RPMI8226 (cell line): Measurements from ENCODE around the gene TRMT44.

Experiments used
- DNase-seq: peaks from one replicate; pipeline ENCODE4 v3.0.0-alpha.2; 2015

TRMT44 gene

DNA sequence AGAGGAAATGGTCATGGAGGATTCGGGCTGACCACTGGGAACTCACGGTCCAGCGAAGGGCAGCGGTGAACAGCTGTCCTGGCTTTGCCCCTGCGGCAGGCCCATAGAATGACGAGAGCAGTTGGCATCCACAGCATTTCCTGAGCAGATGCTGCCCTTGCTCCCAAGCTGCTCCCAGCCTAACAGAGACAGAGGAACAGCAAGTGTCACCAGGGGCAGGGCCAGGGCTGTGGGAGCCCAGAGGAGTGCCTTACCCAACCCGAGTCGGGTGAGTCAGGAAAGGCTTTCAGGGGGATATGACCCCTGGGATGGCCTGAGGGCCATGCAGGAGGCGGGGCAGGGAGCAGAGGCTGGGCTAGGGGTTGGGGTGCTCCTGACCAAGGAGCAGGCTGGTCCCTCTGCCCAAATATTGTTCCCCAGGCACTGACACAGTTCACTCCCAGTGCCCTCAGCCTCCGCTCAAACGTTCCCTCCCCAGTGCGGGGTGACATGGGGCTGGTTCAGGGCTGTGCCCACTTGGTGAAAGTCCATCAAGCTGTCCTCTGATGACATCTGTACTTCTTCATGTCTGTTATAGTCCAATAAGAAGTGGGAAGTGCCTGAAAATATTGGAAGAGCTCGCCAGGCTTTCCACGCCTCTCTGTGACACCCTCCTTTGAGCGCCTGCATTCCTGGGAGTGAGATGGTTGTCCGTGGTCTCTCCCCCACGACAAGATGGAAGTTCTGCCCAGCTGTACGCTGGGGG lies 74.9 kb downstream of the TRMT44 start:
- DNase-seq: no peak

DNA sequence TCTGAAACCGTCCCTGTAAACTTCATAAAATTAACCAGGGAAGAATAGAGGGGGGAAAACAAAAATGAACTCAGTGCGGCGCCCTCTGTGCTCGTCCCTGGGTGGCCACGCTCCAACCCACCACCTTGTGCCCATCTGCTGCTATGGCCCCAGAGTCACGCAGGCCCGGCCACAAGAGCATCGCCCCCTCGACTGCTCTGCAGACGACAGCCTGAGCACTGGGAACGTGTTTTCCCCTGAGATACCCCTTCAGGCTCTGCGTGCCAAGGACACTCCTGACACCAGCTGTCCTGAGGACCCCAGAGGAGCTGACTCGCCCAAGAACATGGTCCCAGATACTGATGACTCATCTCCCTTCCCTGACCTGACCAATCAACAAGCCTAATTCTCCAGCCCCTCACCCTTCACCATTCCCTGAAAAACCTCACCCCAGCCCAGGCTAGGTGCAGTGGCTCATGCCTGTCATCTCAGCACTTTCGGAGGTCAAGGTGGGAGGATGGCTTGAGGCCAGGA lies 75.5 kb downstream of the TRMT44 start:
- DNase-seq: no peak

DNA sequence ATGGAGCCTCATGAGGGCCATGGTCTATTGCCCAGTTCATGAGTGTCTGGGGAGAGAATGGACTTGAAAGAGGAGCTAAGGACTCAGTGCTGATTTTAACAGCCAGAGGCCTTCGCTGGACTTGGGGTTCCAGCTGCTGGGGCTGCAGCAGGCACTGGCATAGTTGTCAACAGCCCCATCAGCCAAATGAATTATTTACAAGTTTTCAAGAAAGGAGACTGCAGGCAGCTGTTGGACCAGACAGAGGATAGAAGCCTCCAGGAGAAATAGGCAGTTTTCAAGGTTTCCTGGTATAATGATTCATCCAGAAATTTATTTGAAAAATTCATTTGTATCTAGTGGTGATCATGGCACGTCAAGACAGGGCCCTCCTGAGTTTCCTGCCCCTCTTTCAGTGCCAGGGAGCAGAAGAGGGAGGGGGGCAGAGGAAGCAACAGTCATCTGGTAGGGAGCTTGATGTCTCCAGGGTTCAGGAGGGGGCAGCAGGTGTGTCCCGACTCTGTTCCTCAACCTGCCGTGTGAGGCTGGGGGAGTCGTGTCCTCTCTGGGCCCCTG lies 76.5 kb downstream of the TRMT44 start:
- no peak for DNase-seq

DNA sequence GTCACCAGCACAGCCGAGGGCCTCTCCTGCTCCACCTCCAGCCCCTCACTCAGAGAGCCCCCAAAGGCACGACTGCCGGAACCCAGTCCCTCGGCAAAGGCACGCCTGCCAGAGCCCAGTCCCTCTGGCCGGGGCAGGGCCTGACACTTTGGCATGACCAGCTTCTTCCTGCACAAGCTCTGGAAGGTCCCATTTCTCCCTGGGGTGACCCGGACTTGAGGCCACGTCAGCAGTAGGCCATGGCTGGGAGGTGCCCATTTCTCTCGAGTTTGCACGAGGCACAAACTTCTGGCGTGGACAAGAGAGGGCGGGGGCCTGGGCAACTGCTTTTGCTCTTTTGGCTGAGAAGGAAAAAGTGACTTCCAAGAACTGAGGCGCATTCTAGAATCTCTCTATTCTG lies 77.4 kb downstream of the TRMT44 start:
- DNase-seq: no peak

DNA sequence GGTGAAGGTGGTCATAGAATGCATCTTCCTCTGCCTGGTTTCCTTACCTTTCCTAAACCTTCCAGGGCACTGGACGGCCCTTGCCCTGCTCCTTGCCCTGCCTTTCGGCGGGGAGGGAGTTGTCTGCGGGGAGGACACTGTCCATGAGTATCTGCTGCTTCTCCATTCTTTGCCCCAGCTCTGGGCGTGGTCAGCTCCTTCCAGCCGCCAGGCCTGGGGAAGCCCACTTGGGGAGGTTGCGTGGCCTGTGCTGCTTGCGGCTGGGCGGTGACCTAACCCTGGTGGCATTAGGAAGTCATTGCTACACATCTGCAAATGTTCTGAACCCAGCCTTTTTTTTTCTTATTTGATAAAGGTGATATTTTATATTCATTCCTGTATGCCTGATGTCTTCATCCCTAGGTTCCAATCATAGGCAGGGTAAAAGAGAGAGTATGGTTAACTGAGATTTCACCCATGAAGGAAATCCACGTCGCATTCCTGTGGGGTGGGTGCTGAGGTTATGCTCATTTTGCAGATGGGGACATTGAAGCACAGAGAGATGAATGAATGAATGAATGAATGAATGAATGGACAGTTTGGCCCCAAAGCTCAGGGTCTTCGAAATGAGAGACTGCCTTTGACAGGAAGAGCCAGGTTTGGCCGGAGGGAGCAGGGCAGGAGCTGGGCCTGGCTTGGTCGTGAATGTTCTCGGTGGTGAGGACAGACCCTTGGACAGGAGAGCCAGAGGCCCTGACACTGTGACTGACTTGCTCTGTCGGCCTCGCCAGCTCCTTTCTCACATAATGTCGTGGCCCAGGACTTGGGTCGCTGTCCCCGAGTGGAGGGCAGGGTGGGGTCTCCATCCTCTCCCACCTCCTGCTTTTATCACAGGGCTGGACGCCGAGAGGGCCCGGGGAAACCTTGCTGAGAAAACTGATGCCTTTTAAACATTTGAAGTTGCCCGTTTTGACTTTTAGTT lies 81.9 kb downstream of the TRMT44 start:
- DNase-seq: no peak

DNA sequence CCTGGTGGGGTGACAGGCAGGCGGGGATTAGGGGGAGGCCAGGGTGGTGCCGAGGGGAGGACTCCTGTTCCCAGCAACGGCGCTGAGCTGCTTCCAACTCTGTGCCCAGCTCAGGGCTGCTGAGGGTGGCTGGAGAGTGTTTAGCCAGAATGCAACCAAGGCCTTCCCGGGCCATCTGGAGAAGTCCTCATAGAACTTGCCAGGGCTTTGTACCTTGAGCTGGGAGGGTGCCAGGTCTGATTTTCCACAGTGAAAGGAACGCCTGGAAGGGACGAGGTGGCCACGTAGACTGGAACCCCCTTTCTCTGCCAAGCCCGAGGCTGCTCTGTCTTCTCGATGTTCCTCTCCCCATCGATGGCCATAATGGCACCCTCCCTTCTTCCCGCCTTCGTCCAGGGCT lies 82.6 kb downstream of the TRMT44 start:
- DNase-seq: no peak

DNA sequence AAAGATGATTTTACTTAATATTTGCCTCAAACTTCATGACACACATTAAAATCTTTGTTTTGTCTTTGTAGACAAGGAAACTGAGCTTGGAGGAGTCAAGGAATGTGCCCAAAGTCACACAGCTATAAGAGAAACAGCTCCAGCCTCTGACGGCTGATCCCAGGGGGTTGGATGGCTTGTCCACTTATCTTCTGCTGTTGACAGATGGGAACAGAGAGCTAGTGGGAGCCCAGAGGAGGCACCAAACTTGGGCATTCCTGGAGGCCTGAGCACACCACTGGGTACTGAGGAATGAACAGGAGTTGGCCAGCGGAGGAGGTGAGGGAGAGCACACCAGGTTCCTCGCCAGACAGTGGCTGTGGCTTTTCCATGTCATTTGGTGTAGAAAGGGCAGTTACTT lies 83.2 kb downstream of the TRMT44 start:
- DNase-seq: no peak

DNA sequence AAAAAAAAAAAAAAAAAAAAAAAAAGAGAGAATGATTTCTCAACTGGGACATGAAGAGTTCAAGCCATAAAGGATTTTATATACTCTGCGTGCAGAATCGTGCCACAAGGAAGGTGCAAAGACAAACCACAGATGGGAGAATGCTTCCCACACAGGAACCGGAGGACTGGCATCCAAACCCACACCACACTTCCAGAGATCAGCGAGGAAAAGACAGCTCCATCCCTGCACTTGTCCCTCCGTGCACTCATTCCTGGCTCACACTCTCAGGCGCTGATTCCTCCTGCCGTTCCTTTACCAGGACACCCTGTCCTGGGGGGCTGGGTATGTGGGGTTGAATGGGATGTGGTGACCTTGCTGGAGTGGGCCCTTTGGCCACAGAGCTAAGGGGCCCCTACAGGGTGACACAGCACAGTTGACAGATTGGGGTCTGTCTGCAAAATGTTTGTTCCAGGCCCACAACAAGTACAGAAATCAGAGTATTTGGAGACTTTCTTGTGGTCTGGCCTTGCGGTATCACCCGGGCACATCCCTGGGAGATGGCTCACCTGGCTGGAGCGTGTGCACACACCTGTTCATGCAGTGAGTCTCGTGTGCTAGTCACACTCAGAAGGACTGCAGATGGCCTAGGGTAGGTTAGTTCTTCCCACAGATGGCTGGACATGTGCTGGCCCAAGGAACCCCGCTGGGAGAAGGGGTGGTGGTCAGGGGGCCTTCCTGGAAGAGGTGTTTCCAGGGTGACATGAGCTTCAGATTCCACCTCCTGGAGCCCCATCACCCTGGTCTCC lies 84.2 kb downstream of the TRMT44 start:
- DNase-seq: no peak

DNA sequence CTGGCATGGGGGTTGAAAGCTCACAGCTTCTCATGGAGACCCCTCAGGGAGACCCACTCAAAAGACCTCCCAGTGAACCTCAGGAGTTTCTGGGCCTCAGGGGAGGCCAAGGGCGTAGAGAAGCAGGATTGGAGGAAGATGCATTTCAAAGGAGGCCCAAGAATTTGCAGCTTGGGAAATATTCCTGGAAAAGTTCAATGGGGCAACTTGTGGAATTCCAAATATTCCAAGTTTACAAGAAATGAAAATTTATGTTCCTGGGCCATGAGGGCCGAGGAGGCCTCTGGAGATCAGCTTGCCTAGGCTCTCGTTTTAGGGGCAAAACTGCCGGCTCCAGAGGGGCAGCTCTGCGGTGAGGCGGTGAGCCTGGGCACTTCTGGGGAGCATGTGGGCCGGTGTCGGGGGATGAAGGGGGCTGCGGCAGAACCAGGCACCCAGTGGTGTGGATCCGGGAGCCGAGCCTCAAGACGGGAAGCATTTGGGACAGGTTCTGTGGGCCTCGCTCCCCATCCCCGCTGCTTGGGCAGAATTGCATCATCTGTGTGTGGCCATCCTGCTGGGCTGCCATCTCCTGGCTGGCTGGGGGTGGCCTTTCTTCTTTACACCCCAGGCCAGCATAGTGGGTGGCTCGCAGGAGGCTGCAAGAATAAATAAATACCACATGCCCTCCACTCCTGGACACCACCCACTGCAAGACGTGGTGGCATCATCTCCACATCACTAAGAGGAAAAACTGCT lies 85.0 kb downstream of the TRMT44 start:
- DNase-seq: no peak
